HEK293T (cell line): ENCODE measurements around the gene PCBP4.

Experiments used
- CTBP1 ChIP-seq: fragments of 450-650 bp; IDR thresholded peaks from 2 replicates; pipeline ENCODE4 v1.6.1; 2016; ENCODE audit warnings: borderline replicate concordance
- FOXM1 ChIP-seq: fragments of 450-650 bp; IDR thresholded peaks from 2 replicates; pipeline ENCODE4 v1.6.1; 2017; ENCODE audit warnings: mild to moderate bottlenecking, borderline replicate concordance
- LEF1 ChIP-seq: fragments of 450-650 bp; IDR thresholded peaks from 2 replicates; pipeline ENCODE4 v1.6.1; 2017; ENCODE audit warnings: mild to moderate bottlenecking, borderline replicate concordance
- NFRKB ChIP-seq: fragments of 450-650 bp; IDR thresholded peaks from 2 replicates; pipeline ENCODE4 v1.6.1; 2016; ENCODE audit warnings: mild to moderate bottlenecking, moderate library complexity
- SP1 ChIP-seq: fragments of 450-650 bp; IDR thresholded peaks from 2 replicates; pipeline ENCODE4 v1.6.1; 2017
- SUZ12 ChIP-seq: fragments of 450-650 bp; IDR thresholded peaks from 2 replicates; pipeline ENCODE4 v1.6.1; 2016; ENCODE audit warnings: mild to moderate bottlenecking

DNA sequence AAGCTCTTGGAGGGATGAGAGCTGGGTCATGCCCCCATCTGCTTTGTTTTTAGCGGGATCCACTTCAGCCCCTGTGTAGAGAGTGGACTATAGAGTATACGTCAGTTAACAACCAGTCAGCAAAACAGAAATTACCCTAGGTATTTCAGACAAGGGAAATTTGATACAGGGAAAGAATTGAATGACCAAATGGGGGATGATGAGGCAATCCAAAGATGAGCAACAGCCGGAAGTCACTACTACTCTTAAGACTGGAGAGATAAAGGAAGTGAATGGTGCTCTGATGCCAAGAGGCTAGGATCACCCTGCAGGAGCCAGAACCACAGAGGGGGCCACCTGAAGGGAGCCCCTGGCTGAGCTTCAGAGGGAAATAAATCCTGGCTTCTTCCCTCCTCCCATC, 13.8 kb downstream of the PCBP4 start:
- TF ChIP-seq FOXM1 (no peak), LEF1 (no peak), NFRKB (no peak), CTBP1 (no peak), SP1 (no peak), SUZ12 (no peak)
